Measurements from ENCODE around the gene GUCA2B.

The GUCA2B gene

GRCh38 chr1:42179275-42179674, 26.1 kb downstream of the GUCA2B start:
- TF ChIP-seq GATA2 (IDR thresholded peaks at IDR 0.05; ENCODE audit: low read depth, low read length) = peak; percentile 29
- TF ChIP-seq GATA3 (IDR thresholded peaks at IDR 0.05; ENCODE audit: low read depth, low read length) = no peak

GRCh38 chr1:42179900-42180329, 26.7 kb downstream of the GUCA2B start:
- TF ChIP-seq GATA2 (IDR thresholded peaks at IDR 0.05; ENCODE audit: low read depth, low read length) (no peak), GATA3 (IDR thresholded peaks at IDR 0.05; ENCODE audit: low read depth, low read length) (no peak)

GRCh38 chr1:42181687-42182086, 28.5 kb downstream of the GUCA2B start:
- TF ChIP-seq GATA3 (IDR thresholded peaks at IDR 0.05; ENCODE audit: low read depth, low read length) (no peak), GATA2 (IDR thresholded peaks at IDR 0.05; ENCODE audit: low read depth, low read length) (no peak)

GRCh38 chr1:42183210-42183956, 30.2 kb downstream of the GUCA2B start:
- TF ChIP-seq GATA2 (IDR thresholded peaks at IDR 0.05; ENCODE audit: low read depth, low read length) (peak; percentile 85), GATA3 (IDR thresholded peaks at IDR 0.05; ENCODE audit: low read depth, low read length) (peak; percentile 78)

- TF ChIP-seq GATA3 (IDR thresholded peaks at IDR 0.05; ENCODE audit: low read depth, low read length) (no peak; the same call in 1 of the 2 replicates), GATA2 (IDR thresholded peaks at IDR 0.05; ENCODE audit: low read depth, low read length) (no peak)
These were observed 30.7 kb downstream of the GUCA2B start for GRCh38 chr1:42183957-42184268.

GRCh38 chr1:42184616-42185015, 31.4 kb downstream of the GUCA2B start:
- TF ChIP-seq GATA3 (IDR thresholded peaks at IDR 0.05; ENCODE audit: low read depth, low read length) = no peak
- no peak for TF ChIP-seq GATA2 (IDR thresholded peaks at IDR 0.05; ENCODE audit: low read depth, low read length)

- TF ChIP-seq GATA3 (IDR thresholded peaks at IDR 0.05; ENCODE audit: low read depth, low read length) (no peak), GATA2 (IDR thresholded peaks at IDR 0.05; ENCODE audit: low read depth, low read length) (no peak)
These were observed 32.9 kb downstream of the GUCA2B start for GRCh38 chr1:42186152-42186551.

- TF ChIP-seq GATA3 (IDR thresholded peaks at IDR 0.05; ENCODE audit: low read depth, low read length) = no peak
- no peak for TF ChIP-seq GATA2 (IDR thresholded peaks at IDR 0.05; ENCODE audit: low read depth, low read length)
These were observed 37.0 kb downstream of the GUCA2B start for GRCh38 chr1:42189931-42190853.

- TF ChIP-seq GATA3 (IDR thresholded peaks at IDR 0.05; ENCODE audit: low read depth, low read length) (no peak), GATA2 (IDR thresholded peaks at IDR 0.05; ENCODE audit: low read depth, low read length) (no peak)
These were observed 38.1 kb downstream of the GUCA2B start for GRCh38 chr1:42191319-42191718.

- no peak for TF ChIP-seq GATA3 (IDR thresholded peaks at IDR 0.05; ENCODE audit: low read depth, low read length)
- TF ChIP-seq GATA2 (IDR thresholded peaks at IDR 0.05; ENCODE audit: low read depth, low read length) = no peak
These were observed 38.9 kb downstream of the GUCA2B start for GRCh38 chr1:42192106-42192505.

- TF ChIP-seq GATA2 (IDR thresholded peaks at IDR 0.05; ENCODE audit: low read depth, low read length) (no peak), GATA3 (IDR thresholded peaks at IDR 0.05; ENCODE audit: low read depth, low read length) (no peak)
These were observed 42.6 kb downstream of the GUCA2B start for GRCh38 chr1:42195841-42196240.

GRCh38 chr1:42198251-42198650, 45.0 kb downstream of the GUCA2B start:
- TF ChIP-seq GATA2 (IDR thresholded peaks at IDR 0.05; ENCODE audit: low read depth, low read length) = no peak
- TF ChIP-seq GATA3 (IDR thresholded peaks at IDR 0.05; ENCODE audit: low read depth, low read length) = no peak

- TF ChIP-seq GATA3 (IDR thresholded peaks at IDR 0.05; ENCODE audit: low read depth, low read length) (no peak), GATA2 (IDR thresholded peaks at IDR 0.05; ENCODE audit: low read depth, low read length) (no peak)
These were observed 48.8 kb downstream of the GUCA2B start for GRCh38 chr1:42201986-42202385.
